ENCODE measurements around the gene TMEM179B. TPM values are rescaled to one million over a fixed set of nuclear protein-coding genes. Genes with fewer than 3 reads are reported as not detected.

The TMEM179B gene
- total and polyA plus RNA-seq, 2 of the 13 experiments (the other 11 are each of a cell fraction or from before 2014, with no cell fraction given), result 24.8 to 25.7 TPM

GRCh38 chr11:62791501-62792201, 4.4 kb downstream of the TMEM179B start, which contains the start of gene TMEM223 (continued):
- TF ChIP-seq ZNF142 (CRISPR knock-in tag; IDR thresholded peaks at IDR 0.05) (no peak; the same call in 1 of the 2 replicates), ZC3H13 (CRISPR knock-in tag; IDR thresholded peaks at IDR 0.05) (peak; percentile 91), GRHL1 (CRISPR knock-in tag; conservative IDR thresholded peaks at IDR 0.05) (no peak), ZNF547 (CRISPR knock-in tag; IDR thresholded peaks at IDR 0.05) (peak; percentile 95), GMEB1 (CRISPR knock-in tag; IDR thresholded peaks at IDR 0.05; ENCODE audit: borderline replicate concordance) (peak; percentile 79; the same call in 1 of the 2 replicates), FOXC1 (CRISPR knock-in tag; IDR thresholded peaks at IDR 0.05; ENCODE audit: borderline replicate concordance) (peak; percentile 93; the same call in 1 of the 2 replicates), ZNF503 (CRISPR knock-in tag; IDR thresholded peaks at IDR 0.05) (no peak), ZNF460 (CRISPR knock-in tag; IDR thresholded peaks at IDR 0.05; ENCODE audit: borderline replicate concordance) (no peak), HHEX (CRISPR knock-in tag; IDR thresholded peaks at IDR 0.05) (no peak), KMT2B (CRISPR knock-in tag; IDR thresholded peaks at IDR 0.05) (peak; percentile 89), ZNF724P (CRISPR knock-in tag; IDR thresholded peaks at IDR 0.05; ENCODE audit: borderline replicate concordance) (no peak), U2AF2 (IDR thresholded peaks at IDR 0.05; ENCODE audit: low read depth, low read length) (no peak), HNF4G (IDR thresholded peaks at IDR 0.05; ENCODE audit: borderline replicate concordance, low read depth, low read length) (no peak), HNF4G (CRISPR knock-in tag; IDR thresholded peaks at IDR 0.05; ENCODE audit: borderline replicate concordance, low read depth) (peak; percentile 24; the same call in 1 of the 2 replicates), ZNF18 (CRISPR knock-in tag; IDR thresholded peaks at IDR 0.05; ENCODE audit: insufficient replicate concordance) (no peak), ATM (IDR thresholded peaks at IDR 0.05; ENCODE audit: borderline replicate concordance) (no peak)
